Activated T-helper 1 cell treated with Interleukin-2 at 50 U/mL for 16 hours (primary cell): ENCODE measurements around the gene BOLA2B.
A peak's percentile ranks its signal among the peaks of the same experiment; 100 is the strongest.
"Not testable (repeated sequence)": the region's sequence is repeated elsewhere in the genome, so short reads cannot be mapped to it uniquely, and the experiment has no call there.

ENCODE experiments used
- DNase-seq: peaks from one replicate; pipeline ENCODE4 v3.0.0-alpha.2; 2020; ENCODE audit warnings: low read depth

Gene BOLA2B

DNA sequence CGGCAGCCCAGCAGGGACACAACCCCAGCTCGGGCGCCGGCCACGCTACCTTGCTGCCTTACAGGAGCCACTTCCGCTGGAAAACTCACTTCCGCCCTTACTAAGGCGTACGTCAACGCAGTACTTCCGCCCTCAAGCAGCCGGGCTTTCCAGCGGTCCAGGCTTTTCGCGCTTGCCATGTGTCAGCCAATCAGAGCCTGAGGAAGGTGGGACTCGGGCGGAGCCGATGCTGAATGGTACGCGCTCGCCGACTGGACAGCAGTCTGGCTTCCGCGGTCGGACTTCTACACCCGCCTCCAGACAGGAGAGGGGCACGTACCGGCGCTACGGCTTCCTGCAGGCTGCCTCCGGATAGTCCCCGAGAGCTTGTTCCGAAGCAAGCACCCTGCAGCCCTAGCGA, at the start of gene BOLA2B, which contains the start of gene SLX1A:
Gene BOLA2B (minus strand): TSS at position 52 of the 400 bp plus-strand sequence. CDS start 71 bp downstream, outside the sequence.
Gene SLX1A (plus strand): TSS at position 261 of the 400 bp plus-strand sequence. CDS start 210 bp downstream, outside the sequence.
- DNase-seq = not testable (repeated sequence)

DNA sequence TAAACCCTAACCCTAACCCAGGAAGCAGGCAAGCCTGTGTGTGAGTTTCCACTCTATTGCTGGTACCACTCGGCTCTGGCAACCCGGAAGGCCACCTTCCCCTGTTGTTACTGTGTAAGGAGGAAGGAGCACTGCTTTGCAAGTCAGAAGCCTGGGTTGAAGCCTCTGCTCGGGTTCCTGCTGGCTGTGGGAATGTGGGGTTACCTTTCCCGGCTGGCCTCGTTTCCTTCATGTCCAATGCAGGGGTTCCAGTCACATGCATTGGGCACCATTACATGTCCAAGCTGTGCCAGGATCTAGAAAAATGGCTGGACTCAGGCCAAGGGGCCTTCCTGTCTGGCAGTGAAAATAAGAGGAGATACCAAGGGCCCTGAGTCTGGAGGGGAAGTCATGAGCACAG, 23.6 kb upstream of the BOLA2B start:
- not testable (repeated sequence) for DNase-seq

DNA sequence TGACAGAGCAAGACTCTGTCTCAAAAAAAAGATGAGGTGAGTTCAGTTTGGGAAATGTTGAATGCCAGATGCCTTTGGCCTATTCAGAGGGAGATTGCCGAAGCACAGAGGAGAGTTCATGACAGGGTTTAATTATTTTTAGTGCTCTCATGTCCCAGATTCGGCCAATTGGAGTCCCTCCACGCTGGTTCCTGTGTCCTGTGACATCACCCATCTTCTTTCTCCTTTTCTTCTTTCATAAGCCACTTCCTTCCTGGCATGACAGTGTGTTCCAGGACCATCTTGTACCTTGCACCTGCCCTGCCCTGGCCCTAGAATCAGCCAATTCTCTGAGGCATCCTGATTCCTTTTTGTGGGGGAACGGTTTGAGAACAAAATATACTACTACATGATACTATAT, 17.9 kb upstream of the BOLA2B start:
- not testable (repeated sequence) for DNase-seq

DNA sequence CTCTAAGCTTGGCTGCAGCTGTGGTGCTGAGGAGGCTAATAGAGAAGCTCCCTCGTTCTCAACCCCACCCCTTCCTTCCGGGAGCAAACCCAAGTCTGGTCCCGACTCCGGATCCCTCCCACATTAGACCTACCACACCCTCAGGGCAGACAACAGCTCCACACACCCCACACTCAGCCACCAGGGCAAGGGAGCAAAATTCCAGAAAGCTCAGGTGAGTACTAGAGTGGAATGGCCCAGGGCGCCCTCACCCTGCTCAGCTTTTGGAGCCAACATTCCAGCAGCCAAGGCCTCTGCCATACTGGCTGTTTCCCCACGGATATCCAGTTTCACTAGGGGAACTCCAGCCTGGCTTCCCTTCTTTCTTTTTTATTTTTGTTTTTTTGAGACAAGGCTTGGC, 15.6 kb upstream of the BOLA2B start:
- DNase-seq = not testable (repeated sequence)

DNA sequence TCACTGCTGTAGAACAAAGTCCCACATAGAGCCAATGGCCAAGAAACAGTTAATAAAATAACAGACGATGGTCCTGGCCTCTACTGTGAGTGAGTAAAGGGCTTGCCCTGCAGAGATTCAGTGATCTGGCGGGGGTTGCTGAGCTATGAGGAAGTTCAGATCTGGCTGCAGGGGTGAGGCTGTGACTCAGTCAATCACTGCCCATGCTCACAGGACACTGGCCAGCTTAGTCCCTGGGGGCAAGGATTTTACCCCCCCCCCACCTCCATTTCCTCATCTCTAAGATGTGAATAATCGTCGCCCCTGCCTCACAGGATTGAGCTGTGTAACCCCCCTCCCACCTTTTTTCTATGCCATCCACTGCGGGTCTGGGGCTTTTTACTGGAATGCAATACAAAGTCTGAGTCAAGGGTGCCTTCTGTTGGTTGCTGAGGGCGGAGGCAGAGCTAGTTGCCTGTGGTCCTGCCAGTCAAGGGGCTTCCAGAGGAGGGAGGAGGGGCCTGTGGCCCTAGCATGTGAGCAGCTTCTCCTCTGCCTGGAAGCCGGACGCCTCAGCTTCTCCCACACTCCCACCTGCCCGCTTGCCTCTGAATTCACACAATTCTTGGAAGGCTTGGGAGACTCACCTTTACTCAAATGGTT, 13.7 kb upstream of the BOLA2B start:
- not testable (repeated sequence) for DNase-seq

DNA sequence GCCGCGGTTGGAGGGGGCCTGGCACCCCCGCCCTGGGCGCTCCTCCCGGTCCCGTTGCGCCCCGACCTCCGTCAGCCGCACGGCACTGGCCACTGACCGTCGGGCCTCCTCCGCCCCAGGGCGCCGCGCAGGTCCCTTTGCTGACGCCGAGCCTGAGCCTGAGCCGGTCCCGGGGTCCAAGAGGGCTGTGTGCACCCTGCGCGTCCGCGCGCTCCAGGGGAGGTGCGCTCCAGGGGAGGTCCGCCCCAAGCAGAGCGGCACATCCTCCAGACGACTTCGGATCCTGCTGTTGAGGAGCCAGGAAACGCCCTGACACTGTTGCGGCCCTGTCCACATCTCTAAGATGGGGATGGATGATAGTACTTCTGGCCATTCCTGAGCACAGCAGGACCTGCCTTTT, 12.8 kb upstream of the BOLA2B start:
- not testable (repeated sequence) for DNase-seq

DNA sequence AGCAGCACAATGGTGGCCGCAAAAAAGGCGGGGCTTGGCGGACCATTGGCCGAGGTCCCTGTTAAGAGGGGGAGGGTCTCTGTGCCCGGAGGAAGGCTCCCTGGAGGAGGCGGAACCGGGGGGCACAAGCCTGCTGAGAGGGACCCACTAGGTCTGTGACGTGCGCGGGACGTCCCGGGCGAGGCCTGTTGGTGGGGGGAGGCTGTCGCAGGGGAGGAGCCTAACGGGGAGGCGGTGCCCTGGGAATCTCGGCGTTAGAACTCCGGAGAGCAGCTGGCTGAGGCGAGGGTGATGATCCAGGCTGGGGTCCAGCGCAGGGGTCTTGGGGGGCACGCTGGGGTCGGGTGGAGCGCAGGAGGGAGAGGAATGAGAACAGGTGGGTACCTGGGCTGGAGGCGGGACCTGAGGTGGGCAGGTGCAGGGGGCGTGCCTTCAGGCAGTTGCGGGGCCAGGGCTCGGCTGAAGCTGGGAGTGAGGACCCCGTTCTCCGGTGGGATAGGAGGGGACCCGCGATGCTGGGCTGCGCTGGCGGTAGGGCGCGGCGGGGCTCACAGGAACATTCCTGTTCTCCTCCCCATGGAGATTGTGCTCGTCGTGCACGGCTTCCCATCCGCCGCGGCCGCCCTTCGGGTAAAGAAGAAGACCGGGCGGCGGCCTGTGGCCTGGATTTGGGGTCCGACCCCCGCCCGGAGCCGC, 12.2 kb upstream of the BOLA2B start:
- not testable (repeated sequence) for DNase-seq

DNA sequence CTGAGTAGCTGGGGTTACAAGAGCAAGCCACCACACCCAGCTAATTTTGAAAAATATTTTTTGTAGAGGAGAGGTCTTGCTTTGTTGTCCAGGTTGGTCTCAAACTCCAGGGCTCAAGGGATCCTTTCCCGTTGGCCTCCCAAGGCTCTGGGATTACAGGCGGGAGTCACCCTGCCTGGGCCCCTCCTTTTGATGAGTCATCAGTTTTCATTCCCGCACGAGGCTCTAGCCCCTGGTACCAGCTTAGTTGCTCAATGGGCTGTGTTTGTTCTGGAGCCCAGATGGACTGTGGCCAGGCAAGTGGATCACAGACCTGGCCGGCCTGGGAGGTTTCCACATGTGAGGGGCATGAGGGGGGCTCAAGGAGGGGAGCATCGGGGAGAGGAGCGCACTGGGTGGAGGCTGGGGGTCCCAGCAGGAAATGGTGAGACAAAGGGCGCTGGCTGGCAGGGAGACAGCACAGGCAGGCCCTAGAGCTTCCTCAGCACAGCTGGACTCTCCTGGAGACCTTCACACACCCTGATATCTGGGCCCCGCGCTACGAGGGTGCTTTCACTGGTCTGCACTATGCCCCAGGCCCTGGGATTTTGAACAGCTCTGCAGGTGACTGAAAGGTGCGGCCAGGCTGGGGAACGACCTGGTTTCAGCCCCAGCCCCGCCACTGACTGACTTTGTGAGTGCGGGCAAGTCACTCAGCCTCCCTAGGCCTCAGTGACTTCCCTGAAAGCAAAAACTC, 6.3 kb upstream of the BOLA2B start:
- DNase-seq = not testable (repeated sequence)

DNA sequence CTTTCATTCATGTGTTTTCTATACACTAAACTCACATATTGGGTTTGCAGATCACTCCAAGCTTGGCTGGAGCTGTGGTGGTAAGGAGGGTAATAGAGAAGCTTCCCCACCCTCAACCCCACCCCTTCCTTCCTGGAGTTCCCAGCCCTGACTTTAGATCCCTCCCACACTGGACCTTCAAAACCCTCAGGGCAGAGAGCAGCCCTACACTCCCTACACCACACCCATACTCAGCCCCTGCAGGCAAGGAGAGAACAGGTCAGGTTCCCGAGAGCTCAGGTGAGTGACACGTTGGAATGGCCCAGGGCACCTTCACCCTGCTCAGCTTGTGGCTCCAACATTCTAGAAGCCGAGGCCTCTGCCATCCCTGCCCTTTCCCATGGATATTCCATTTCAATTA, 5.6 kb upstream of the BOLA2B start, which contains the start of gene SULT1A3:
Gene SULT1A3 (plus strand): TSS at position 207 of the 400 bp plus-strand sequence. CDS start 1,474 bp downstream, outside the sequence.
- DNase-seq = not testable (repeated sequence)

DNA sequence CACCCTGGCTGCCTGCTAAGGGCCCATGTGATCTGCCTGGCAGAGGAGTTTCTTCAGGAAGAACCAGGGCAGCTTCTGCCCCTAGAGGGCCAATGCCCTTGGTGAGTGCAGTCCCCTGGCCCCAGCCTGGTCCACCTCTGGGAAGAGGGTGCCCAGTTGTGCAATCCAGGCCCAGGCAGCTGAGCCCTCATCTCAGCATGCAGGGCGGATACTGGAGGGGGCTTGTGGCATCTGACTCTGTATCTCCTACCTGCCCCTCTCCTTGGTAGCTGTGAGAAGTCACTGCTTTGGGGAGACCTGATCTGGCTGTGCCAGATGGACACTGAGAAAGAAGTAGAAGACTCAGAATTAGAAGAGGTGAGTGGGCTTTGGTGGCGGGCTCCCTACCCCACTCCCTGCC, 3.5 kb upstream of the BOLA2B start:
- DNase-seq = not testable (repeated sequence)

DNA sequence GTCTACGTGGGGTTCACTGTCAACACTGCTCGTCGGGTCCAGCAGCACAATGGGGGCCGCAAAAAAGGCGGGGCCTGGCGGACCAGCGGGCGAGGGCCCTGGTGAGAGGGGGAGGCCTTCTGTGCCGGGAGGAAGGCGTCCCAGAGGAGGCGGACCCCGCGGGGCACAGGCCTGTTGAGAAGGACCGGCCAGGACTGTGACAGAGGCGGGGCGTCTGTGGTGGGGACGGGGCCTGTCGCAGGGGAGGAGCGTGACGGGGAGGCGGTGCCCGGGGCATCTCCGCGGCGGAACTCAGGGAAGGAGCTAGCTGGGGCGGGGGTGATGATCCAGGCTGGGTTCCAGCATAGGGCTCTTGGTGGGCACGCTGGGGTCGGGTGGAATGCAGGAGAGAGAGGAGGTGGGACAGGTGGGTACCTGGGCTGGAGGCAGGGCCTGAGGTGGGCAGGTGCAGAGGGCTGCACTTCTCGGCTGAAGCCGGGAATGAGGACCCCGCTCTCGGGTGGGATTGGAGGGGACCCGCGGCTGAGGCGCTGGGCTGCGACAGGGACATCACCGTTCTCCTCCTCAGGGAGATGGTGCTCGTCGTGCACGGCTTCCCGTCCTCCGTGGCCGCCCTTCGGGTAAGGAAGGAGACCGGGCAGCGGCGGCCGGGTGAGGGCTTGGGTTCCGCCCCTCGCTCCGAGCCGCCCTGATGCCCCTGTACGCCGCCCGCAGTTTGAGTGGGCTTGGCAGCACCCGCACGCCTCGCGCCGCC, 883 bp upstream of the BOLA2B start:
- not testable (repeated sequence) for DNase-seq

DNA sequence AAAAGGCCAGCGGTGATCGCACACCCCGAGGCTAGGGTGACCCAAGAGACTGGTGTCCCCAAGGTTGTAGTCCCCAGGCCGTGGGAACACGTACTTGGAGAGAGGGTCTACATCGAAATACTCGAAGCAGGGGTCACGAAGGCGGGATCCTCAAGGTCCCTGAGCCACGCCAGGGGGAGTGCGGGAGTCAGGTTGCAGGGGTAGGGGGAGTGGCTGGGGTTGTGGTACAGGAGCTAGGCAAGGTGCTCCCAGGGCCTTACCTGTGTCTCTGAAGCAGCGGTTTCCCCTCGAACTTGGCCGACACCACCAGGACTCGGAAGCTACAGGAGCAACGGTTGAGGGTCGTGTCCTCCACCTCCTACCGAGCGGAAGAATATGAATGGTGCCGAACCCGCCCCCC, 368 bp downstream of the BOLA2B start:
- not testable (repeated sequence) for DNase-seq

DNA sequence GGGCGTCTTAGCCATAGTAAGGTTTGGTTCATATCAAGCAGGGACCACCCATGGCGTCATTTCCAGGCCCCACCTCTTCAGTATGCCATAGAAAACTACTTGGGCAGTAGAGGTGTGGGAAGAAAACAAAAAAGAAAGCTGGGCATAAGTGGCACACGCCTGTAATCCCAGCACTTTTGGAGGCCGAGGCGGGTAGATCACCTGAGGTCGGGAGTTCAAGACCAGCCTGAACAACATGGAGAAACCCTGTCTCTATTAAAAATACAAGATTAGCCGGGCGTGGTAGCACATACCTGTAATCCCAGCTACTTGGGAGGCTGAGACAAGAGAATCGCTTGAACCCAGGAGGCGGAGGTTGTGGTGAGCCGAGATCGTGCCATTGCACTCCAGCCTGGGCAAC, 2.3 kb downstream of the BOLA2B start:
- DNase-seq = not testable (repeated sequence)

DNA sequence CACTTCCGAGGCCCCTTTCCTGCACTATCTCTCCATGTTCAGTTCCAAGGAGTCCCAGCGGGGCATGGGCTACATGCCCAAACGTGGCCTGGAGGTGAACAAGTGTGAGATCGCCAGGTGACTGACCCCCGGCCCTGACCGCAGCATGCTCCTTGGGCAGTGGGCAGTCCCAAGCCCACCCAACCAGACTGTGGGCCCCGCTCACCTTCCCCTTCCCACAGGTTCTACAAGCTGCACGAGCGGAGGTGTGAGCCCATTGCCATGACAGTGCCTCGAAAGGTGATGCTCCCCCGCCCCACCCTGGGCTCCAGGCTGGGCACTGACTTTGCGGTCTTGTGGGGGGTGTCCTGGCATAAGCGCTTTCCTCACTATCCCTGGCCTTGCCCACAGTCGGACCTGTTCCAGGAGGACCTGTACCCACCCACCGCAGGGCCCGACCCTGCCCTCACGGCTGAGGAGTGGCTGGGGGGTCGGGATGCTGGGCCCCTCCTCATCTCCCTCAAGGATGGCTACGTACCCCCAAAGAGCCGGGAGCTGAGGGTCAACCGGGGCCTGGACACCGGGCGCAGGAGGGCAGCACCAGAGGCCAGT, 5.4 kb downstream of the BOLA2B start:
- DNase-seq = no peak

DNA sequence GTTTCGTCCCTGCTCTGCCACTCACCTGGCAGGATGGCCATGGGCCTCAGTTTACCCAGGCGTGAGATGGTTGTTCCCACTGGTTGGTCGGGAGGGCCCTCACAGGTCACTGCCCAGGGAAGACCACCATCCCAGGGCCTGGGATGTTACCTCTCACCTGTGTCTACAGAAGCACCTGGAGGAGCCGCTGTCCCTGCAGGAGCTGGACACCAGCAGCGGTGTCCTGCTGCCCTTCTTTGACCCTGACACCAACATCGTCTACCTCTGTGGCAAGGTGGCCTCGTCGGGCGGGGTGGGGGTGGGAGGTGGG, 6.0 kb downstream of the BOLA2B start:
- DNase-seq = no peak

DNA sequence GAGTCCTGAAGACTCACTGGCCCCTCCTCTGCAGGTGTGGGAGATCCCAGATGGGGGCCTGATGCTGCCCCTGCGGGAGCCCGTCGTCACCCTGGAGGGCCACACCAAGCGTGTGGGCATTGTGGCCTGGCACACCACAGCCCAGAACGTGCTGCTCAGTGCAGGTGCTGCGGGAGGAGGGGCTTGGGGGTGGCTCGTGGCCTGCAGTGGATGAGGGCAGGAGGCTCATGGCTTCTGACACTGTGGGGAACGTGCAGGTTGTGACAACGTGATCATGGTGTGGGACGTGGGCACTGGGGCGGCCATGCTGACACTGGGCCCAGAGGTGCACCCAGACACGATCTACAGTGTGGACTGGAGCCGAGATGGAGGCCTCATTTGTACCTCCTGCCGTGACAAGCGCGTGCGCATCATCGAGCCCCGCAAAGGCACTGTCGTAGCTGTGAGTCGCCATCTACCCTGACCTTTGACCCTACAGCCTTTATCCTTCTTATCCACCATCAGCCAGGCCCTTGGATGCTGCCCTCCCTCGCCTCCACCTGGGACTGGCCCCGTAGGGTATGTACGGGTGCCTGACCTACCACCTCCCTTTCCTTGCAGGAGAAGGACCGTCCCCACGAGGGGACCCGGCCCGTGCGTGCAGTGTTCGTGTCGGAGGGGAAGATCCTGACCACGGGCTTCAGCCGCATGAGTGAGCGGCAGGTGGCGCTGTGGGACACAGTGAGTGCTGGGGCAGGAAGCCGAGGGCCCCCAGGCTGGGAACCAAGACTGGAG, 6.5 kb downstream of the BOLA2B start:
- peak; percentile 78 for DNase-seq

DNA sequence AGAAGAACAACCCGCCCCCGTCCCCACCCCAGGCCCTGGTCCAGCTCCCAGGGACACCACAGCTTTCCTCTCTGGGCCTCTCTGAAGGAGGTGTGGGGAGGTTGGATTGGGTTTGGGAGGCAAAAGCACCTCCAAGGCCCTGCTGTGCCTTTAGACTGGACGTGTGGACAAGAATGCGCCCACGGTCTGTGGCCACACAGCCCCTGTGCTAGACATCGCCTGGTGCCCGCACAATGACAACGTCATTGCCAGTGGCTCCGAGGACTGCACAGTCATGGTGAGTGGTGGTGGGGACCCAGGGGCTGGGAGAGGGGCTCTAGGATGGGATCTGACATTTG, 7.1 kb downstream of the BOLA2B start:
- DNase-seq = no peak

DNA sequence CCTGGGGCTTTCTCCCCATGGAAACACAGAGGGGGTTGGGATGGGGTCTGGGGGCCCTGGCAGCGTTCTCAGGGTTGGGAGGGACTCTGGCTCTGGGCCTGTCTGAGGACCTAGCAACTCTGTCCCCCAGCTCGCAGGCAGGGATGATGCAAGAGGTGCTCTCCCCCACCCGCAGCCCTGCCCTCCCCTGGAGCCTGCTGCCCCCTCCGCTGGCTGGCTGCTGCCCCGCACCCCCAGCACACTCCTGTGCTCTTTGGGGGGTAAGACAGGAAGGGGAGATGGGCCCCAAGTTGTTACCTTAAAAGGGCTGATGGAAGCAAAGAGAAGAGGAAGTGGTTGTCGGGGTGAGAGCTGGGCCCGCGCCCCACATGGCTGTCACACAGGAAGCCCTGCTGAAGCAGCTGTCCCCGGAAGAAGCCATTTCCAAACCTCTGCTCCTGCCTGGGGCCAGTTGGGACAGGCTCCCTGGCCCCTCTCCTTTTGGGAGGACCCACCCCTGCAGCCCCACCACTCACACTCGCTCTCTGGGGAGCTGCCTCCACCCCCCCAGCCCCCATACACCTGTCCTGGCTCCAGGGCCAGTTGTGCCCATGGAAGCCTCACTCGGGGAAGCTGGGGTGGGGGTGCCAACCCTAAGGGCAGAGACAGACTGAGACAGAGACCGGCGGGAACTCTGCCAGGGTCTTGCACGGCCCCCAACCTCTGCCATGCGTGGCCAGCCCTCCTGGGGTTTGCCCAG, 7.6 kb downstream of the BOLA2B start:
- DNase-seq = peak; percentile 75

DNA sequence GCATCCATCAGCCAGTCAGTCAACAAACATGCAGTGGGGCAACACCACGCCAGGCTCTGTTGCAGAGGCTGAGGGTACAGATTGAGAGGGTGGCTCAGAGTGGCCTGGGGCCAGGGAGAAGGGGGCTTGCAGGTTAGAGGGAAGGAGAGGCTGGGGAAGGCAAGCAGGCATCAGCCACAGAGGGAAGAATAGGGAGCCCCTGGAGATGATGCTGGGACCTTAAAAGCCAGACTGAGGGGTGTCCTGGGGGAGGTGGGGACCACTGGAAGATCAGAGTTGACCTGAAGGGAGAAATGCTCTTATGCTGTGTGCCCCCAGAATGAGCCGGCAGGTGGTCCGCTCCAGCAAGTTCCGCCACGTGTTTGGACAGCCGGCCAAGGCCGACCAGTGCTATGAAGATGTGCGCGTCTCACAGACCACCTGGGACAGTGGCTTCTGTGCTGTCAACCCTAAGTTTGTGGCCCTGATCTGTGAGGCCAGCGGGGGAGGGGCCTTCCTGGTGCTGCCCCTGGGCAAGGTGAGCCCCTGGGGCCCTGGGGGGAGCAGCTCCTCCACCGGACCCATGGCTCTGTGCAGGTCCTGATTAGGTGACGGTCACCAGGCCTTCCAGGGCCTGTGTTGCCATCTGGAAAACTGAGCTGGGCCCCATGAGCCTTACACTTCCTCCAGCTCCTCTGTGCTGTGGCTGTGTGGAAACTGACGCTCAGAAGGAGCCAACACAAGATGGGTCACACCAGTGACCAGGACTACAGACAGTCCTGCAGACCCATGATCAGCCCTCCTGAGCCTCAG, 8.4 kb downstream of the BOLA2B start:
- DNase-seq = peak; percentile 8
